ENCODE results near the gene SUGP1. TPM values are rescaled to one million over a fixed set of nuclear protein-coding genes. Genes with fewer than 3 reads are reported as not detected.

The SUGP1 gene
- total and polyA plus RNA-seq, 2 of the 4 experiments (the other 2 are of a cell fraction) = 33.2 to 35.8 TPM

DNA sequence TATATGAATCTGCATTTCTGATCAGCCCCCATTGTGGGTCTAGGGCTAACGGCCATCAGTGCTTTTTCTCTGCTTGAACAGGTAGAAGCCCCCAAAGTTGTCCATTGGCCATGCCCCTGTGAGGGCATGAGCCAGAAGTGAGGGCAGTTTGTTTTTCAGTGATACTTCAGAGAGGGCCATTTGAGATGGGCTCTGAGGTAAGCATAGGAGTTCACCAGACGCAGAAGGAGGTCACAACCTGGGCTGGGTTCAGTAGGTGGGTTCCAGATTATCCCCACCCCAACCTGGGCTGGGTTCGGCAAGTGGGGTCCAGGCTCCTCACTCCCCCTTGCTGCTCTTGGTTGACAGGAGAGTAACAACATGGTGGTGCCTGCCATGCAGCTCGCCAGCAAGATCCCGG, 33.7 kb upstream of the SUGP1 start:
- ChIA-PET CTCF (no interaction called here), POLR2A (ENCODE audit: unreplicated experiment) (no interaction called here)
- Histone ChIP-seq H4K5ac (ENCODE audit: low read depth, low read length) (no peak overlapping the region), H3K27ac (ENCODE audit: insufficient read depth, low read length) (no peak overlapping the region), H2AK5ac (ENCODE audit: low read depth, low read length) (no peak overlapping the region), H3K36me3 (ENCODE audit: control insufficient read depth, insufficient read depth, low read length) (peaks cover 73% of the 10 kb centered on the region), H2BK15ac (ENCODE audit: low read depth, low read length) (no peak overlapping the region), H3K56ac (ENCODE audit: extremely low read depth, insufficient read depth, low read length) (no peak overlapping the region), H2BK20ac (ENCODE audit: low read depth, low read length) (no peak overlapping the region), H3K9me3 (ENCODE audit: control insufficient read depth, insufficient read depth, low read length) (no peaks in the 10 kb centered on the region), H3K9ac (ENCODE audit: low read depth, low read length) (no peak overlapping the region), H2AFZ (replicated peaks; ENCODE audit: low read length, poor library complexity) (no peak overlapping the region), H3K4me2 (ENCODE audit: low read depth, low read length) (no peak overlapping the region), H4K20me1 (ENCODE audit: insufficient read depth, low read length) (no peaks in the 10 kb centered on the region), H3K18ac (ENCODE audit: low read depth, low read length) (no peak overlapping the region), H3K4me1 (ENCODE audit: control insufficient read depth, insufficient read depth, low read length) (no peaks in the 10 kb centered on the region), H3K23ac (ENCODE audit: low read depth, low read length) (no peak overlapping the region), H3K14ac (replicated peaks; ENCODE audit: low read depth, low read length) (no peak overlapping the region), H3K4ac (ENCODE audit: low read depth, low read length) (no peak overlapping the region), H3K27me3 (ENCODE audit: control insufficient read depth, insufficient read depth, low read length) (no peaks in the 10 kb centered on the region), H2BK5ac (ENCODE audit: low read depth, low read length, poor library complexity, severe bottlenecking) (no peak overlapping the region), H3K4me3 (ENCODE audit: insufficient read depth, low read depth, low read length) (no peak overlapping the region), H4K8ac (ENCODE audit: low read depth in 2 of 2, low read length in 2 of 2) (no peak overlapping the region), H4K91ac (ENCODE audit: insufficient read depth, low read depth, low read length) (no peak overlapping the region), H2AK9ac (replicated peaks; ENCODE audit: low read depth, low read length, poor library complexity) (no peak overlapping the region), H3K79me1 (ENCODE audit: low read depth in 1 of 2, low read length in 2 of 2) (no peaks in the 10 kb centered on the region), H3K9me1 (ENCODE audit: insufficient read depth, low read length) (no peaks in the 10 kb centered on the region), H2BK120ac (ENCODE audit: low read depth, low read length) (no peak overlapping the region)
- DNase-seq (no peak), ATAC-seq (ENCODE audit: low read depth) (no peak)
- in situ Hi-C loops (cut with MboI; ENCODE audit: low sequenced_read_pairs) = no loop called here
- 100% methylated on average over 1 of the region's 5 CpGs; no CpG with 5 or more reads in 1 of the 2 experiments for WGBS, 2 experiments (ENCODE audit: extremely low coverage in 2 of 2, insufficient read length in 1 of 2)
- dilution Hi-C loops (cut with HindIII; ENCODE audit: low sequenced_read_pairs, unreplicated experiment) = no loop called here
- intact Hi-C loops (cut with micrococcal nuclease) = no loop called here
- TF ChIP-seq MAFK (IDR thresholded peaks at IDR 0.05; ENCODE audit: low read depth, low read length) = no peak
- no peak for TF ChIP-seq SMC3 (IDR thresholded peaks at IDR 0.05; ENCODE audit: low read depth, low read length)
- no peak for TF ChIP-seq MXI1 (IDR thresholded peaks at IDR 0.05; ENCODE audit: borderline replicate concordance, low read depth, low read length)
- TF ChIP-seq BHLHE40 (IDR thresholded peaks at IDR 0.05; ENCODE audit: low read depth, low read length) = no peak
- no peak for TF ChIP-seq RCOR1 (IDR thresholded peaks at IDR 0.05; ENCODE audit: insufficient replicate concordance, low read length)
- no peak for TF ChIP-seq RFX5 (IDR thresholded peaks at IDR 0.05; ENCODE audit: low read depth, low read length)
- no peak for TF ChIP-seq RAD21 (IDR thresholded peaks at IDR 0.05; ENCODE audit: low read length)
- no peak for TF ChIP-seq CEBPB (IDR thresholded peaks at IDR 0.05; ENCODE audit: low read depth, low read length)
- TF ChIP-seq MAZ (IDR thresholded peaks at IDR 0.05; ENCODE audit: borderline replicate concordance, low read depth, low read length) = no peak
- no peak for TF ChIP-seq CHD1 (IDR thresholded peaks at IDR 0.05; ENCODE audit: low read depth, low read length)
- TF ChIP-seq, protein P1, sequence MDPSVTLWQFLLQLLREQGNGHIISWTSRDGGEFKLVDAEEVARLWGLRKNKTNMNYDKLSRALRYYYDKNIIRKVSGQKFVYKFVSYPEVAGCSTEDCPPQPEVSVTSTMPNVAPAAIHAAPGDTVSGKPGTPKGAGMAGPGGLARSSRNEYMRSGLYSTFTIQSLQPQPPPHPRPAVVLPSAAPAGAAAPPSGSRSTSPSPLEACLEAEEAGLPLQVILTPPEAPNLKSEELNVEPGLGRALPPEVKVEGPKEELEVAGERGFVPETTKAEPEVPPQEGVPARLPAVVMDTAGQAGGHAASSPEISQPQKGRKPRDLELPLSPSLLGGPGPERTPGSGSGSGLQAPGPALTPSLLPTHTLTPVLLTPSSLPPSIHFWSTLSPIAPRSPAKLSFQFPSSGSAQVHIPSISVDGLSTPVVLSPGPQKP (IDR thresholded peaks at IDR 0.05; ENCODE audit: borderline replicate concordance, low read depth, low read length) = no peak
- TF ChIP-seq, protein P2, sequence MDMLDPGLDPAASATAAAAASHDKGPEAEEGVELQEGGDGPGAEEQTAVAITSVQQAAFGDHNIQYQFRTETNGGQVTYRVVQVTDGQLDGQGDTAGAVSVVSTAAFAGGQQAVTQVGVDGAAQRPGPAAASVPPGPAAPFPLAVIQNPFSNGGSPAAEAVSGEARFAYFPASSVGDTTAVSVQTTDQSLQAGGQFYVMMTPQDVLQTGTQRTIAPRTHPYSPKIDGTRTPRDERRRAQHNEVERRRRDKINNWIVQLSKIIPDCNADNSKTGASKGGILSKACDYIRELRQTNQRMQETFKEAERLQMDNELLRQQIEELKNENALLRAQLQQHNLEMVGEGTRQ (IDR thresholded peaks at IDR 0.05; ENCODE audit: low read depth, low read length) = no peak
- no peak for TF ChIP-seq POLR2A (IDR thresholded peaks at IDR 0.05; ENCODE audit: low read depth, low read length)
- TF ChIP-seq, protein P3, sequence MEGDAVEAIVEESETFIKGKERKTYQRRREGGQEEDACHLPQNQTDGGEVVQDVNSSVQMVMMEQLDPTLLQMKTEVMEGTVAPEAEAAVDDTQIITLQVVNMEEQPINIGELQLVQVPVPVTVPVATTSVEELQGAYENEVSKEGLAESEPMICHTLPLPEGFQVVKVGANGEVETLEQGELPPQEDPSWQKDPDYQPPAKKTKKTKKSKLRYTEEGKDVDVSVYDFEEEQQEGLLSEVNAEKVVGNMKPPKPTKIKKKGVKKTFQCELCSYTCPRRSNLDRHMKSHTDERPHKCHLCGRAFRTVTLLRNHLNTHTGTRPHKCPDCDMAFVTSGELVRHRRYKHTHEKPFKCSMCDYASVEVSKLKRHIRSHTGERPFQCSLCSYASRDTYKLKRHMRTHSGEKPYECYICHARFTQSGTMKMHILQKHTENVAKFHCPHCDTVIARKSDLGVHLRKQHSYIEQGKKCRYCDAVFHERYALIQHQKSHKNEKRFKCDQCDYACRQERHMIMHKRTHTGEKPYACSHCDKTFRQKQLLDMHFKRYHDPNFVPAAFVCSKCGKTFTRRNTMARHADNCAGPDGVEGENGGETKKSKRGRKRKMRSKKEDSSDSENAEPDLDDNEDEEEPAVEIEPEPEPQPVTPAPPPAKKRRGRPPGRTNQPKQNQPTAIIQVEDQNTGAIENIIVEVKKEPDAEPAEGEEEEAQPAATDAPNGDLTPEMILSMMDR (conservative IDR thresholded peaks at IDR 0.05; ENCODE audit: low read depth, low read length) = no peak
- TF ChIP-seq FOS (IDR thresholded peaks at IDR 0.05; ENCODE audit: low read depth, low read length) = no peak
- TF ChIP-seq NFE2L2 (IDR thresholded peaks at IDR 0.05; ENCODE audit: low read depth, low read length) = no peak
- BruUV-seq (replicated peaks) = no TSS peak

All from IMR-90 (cell line).